ENCODE data around the gene SH3PXD2A.

DNA sequence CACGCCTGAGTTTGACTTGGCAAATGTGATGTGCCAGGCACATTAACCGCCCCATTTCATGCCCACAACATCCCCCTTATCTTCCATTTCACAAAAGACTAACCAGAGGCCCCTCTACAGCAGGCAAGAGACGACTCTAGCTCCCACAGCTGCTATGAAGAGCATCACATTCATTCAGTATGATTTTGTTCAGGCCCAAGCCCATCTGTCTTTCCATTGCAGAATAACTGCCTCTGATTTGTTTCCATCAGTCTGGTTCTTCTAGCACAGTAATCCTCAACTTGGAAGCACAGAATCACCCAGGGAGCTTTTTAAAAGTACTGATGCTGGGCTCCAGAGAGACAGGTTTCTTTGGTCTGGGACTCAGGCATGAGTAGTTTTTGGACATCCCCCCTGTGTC, 192.1 kb downstream of the SH3PXD2A start:
- TF ChIP-seq, protein P1, sequence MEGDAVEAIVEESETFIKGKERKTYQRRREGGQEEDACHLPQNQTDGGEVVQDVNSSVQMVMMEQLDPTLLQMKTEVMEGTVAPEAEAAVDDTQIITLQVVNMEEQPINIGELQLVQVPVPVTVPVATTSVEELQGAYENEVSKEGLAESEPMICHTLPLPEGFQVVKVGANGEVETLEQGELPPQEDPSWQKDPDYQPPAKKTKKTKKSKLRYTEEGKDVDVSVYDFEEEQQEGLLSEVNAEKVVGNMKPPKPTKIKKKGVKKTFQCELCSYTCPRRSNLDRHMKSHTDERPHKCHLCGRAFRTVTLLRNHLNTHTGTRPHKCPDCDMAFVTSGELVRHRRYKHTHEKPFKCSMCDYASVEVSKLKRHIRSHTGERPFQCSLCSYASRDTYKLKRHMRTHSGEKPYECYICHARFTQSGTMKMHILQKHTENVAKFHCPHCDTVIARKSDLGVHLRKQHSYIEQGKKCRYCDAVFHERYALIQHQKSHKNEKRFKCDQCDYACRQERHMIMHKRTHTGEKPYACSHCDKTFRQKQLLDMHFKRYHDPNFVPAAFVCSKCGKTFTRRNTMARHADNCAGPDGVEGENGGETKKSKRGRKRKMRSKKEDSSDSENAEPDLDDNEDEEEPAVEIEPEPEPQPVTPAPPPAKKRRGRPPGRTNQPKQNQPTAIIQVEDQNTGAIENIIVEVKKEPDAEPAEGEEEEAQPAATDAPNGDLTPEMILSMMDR (conservative IDR thresholded peaks at IDR 0.05 in 1 of 2, IDR thresholded peaks at IDR 0.05 in 1 of 2; ENCODE audit: extremely low read depth in 1 of 2, insufficient read depth in 1 of 2, low read depth in 1 of 2, low read length in 2 of 2) = no peak
- TF ChIP-seq EZH2 (IDR thresholded peaks at IDR 0.05; ENCODE audit: borderline replicate concordance, low read length) = no peak

All from mammary epithelial cell (primary cell).